ENCODE measurements around the gene CUL2.
"Not testable (repeated sequence)": the region's sequence is repeated elsewhere in the genome, so short reads cannot be mapped to it uniquely, and the experiment has no call there.

CUL2 gene

DNA sequence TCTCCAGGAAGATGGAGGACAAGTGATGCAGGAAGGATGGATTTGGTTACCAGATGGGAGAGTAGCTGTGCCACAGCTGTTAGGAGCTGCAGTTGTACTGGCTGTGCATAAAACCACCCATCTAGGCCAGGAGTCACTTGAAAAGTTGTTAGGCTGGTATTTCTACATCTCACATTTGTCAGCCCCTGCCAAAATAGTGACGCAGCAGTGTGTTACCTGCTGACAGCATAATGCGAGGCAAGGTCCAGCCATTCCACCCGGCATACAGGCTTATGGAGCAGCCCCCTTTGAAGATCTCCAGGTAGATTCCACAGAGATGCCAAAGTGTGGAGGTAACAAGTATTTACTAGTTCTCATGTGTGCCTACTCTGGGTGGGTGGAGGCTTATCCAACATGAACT is 116.4 kb downstream of the CUL2 start:
- not testable (repeated sequence) for DNase-seq

DNA sequence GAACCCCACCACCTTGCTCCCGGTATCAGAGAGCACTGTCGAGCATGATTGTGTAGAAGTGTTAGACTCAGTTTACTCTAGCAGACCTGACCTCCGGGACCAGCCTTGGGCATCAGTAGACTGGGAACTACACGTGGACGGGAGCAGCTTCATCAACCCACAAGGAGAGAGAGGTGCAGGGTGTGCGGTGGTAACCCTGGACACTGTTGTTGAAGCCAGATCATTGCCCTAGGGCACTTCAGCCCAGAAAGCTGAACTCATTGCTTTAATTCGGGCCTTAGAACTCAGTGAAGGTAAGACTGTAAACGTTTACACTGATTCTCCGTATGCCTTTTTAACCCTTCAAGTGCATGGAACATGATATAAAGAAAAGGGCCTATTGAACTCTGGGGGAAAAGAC is 117.0 kb downstream of the CUL2 start:
- DNase-seq = not testable (repeated sequence)

DNA sequence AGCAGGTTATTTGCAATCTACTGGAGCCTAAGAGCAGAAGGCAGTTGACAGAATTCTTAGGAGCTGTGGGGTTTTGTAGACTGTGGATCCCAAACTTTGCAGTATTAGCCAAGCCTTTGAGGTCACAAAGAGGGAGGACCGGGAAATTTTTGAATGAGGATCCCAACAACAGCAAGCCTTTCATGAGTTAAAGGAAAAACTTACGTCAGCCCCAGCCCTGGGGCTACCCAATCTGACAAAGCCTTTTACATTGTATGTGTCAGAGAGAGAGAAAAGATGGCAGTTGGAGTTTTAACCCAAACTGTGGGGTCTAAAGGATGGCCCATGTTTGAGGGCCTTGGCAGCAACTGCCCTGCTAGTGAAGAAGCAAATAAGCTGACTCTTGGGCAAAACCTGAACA is 117.5 kb downstream of the CUL2 start:
- DNase-seq = not testable (repeated sequence)

DNA sequence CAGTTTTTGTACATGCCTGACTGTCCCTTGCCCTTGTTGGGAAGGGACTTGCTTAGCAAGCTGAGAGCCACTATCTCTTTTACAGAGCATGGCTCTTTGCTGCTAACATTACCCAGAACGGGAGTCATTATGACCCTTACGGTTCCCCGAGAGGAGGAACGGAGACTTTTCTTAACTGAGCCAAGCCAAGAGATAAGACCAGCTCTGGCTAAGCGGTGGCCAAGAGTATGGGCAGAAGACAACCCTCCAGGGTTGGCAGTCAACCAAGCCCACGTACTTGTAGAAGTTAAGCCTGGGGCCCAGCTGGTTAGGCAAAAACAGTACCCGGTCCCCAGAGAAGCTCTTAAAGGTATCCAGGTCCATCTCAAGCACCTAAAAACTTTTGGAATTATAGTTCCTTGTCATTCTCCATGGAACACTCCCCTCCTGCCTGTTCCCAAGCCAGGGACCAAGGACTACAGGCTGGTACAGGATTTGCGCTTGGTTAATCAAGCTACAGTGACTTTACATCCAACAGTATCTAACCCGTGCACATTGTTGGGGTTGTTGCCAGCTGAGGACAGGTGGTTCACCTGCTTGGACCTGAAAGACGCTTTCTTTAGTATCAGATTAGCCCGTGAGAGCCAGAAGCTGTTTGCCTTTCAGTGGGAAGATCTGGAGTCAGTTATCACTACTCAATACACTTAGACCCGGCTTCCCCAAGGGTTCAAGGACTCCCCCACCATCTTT is 118.4 kb downstream of the CUL2 start:
- not testable (repeated sequence) for DNase-seq

DNA sequence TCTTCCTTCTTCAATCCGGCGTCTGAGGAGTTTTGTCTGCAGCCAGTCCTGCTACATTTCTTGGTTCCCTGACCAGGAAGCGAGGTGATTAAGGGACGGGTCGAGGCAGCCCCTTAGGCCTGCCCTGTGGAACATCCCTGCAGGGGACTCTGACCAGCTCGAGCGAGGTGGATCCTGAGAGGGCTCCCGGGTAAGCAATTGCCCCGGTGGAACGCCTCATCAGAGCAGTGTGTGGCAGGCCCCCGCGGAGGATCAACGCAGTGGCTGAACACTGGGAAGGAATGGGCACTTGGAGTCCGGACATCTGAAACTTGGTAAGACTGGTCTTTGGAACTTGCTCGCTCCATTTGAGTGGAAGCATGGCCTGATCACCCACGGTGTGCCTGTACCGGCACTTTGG is 121.0 kb downstream of the CUL2 start:
- no peak for DNase-seq

DNA sequence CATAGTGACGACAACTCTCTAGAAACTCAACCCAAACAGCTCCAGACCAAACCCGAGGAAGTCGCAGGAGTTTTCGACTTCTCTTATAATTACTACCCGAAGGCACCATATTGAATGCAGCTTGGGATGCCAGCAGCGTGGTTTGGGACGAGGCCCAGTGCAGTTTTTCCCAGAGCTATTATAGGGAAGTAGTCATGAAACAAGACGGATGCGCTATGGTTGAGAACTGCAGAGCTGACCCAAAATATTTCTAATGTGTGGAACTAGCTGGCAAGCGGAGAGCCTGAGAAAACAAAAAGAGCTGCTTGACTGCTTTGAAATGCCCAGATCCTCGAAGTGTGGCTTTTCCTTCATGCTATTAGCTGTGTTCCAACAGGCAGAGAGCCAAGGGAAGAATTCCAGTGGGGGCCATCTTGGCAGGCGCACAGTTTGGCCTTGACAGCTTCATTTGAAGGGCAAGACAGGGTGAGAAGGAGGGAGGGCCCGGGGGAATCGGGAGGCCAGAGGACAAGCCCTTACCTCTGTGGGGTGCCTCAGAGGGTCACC is 122.7 kb downstream of the CUL2 start:
- no peak for DNase-seq

DNA sequence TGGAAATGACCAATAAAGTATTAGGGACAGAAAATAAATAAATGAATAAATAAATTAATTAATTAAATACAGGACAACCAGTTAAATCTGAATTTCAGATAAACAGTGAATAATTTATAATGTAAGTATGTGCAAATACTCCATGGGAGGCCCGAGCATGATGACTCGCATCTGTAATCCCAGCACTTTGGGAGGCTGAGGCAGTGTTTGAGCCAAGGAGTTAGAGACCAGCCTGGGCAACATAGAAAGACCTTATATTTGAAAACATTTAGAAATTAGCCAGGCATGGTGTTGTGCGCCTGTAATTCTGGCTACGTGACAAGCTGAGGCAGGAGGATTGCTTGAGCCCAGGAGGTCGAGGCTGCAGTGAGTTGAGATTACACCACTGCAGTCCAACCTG is 123.7 kb downstream of the CUL2 start:
- DNase-seq = no peak

DNA sequence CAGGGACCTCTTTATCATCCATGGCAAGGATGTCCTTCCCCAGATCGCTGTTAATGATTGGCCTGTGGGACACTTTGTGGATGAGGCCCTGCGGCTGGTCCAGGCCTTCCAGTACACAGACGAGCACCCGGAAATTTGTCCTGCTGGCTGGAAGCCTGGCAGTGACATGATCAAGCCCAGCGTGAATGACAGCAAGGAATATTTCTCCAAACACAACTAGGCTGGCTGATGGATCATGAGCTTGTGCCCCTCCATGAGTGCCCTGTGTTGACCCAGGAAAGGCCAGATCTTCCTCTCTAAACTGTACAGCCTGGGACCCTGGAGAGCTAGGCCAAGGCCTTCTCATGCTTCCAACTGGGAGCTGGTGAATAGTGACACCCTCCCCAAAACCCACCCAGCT is 124.1 kb downstream of the CUL2 start:
- no peak for DNase-seq

DNA sequence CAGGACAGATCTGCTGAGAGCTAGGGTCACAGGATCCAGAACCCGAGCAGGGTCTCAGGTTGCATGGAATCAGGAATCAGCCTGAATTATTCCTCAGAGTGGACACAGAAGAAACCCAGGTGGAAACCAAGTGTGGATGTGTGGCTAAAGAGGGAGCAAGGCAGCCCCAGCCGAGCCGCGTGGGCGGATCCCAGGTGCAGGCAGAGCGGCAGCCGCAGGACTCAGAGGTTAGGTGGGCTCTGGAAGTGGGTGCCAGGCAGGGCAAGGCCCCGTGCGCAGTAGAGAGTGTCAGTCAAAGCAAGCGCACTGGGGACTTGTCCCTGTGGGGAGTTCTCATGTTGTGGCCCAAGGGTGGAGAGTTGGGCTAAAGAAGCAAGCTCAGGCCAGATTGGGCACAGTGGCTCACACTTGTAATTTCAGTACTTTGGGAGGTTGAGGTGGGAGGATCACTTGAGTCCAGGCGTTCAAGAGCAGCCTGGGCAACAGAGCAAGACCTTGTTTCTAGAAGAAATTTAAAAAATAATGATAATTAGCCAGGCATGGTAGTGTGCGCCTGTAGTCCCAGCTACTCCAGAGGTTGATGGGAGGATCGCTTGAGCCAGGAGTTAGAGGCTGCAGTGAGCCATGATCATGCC is 125.9 kb downstream of the CUL2 start:
- DNase-seq = no peak

DNA sequence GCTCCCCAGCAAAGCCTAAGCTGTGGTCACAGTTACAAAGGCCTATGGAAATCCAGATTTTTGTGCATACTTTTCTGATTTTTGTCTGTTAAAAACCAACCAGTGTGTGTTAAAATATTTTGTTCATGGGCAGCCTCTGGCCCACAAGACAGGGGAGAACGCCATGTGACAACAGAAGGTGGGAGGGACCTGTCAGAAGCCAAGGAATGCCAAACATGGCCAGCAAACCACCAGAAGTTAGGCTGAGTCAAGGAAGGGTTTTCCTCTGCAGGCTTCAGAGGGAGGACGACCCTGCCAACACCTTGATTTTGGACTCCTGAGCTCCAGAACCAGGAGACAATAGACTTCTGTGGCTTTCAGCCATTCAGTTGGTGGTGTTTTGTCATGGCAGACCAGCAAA is 127.3 kb downstream of the CUL2 start:
- no peak for DNase-seq

DNA sequence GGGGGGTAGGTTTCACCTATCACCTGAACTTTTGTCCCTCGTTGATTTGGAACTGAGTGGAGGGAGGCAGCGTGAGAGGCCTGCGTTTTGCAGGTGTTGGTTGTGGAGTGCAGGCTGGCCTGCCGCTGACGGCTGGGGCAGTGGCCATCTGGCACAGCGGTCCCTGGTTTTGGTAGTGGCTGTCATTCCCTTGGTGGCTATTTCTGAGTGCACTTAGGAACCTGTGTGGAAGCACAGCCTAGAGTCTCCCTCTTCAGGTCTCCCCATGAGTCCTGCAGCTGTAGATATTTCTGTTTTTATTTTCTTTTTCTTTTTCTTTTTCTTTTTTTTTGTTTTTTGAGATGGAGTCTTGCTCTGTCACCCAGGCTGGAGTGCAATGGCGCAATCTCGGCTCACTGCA is 129.2 kb downstream of the CUL2 start:
- DNase-seq = no peak

DNA sequence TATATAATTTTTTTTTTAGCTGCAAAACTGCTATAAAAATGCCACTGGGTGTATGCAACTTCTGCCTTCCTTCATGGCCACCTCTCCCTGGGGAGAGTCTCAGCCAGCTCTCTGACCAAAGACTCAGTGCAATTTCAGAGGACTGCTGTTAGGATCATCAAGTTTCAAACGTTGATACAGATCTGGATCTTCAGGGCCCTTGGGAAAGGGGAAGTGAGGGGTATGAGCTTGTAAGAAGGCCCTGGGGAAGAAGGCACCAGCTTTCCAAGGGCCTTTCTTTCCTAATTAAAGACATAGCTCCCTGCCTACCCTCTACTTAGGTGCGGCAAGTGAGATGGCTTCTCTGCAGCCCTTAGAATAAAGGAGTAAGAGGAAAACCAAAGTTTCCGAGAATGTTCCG is 130.4 kb downstream of the CUL2 start:
- no peak for DNase-seq

DNA sequence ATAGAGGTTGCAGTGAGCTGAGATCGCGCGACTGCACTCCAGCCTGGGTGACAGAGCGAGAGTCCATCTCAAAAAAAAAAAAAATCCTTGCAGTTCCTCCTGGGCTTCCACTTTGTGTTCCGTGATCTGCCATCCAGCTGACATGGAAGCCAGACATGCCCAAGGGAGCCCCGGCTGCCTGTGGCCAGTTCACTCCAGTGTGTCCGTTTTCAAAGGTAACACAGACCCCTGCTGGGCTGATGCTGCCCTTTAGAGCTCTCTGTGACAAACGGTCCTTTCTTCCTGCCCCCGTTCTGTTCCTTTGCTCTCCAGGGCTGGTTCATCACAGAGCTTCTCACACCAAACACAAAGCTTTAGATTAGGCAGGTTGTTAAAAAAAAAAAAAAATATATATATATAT is 130.8 kb downstream of the CUL2 start:
- no peak for DNase-seq
